Measurements from ENCODE around the gene E2F1.

The E2F1 gene

GRCh38 chr20:33677991-33678702 is 8.0 kb downstream of the E2F1 start:
- H3K36me3 ChIP-seq, result peaks cover 5% of the 10 kb centered on the region
- peaks cover 11 to 14% of the 10 kb centered on the region in 2 experiments for H3K4me1 ChIP-seq (ENCODE audit: control insufficient read depth in 1 of 2, insufficient read depth in 1 of 2, low read depth in 1 of 2, low read length in 1 of 2)
- no peak overlapping the region for H3K4me3 ChIP-seq (ENCODE audit: low read depth in 1 of 2, low read length in 1 of 2)
- no peaks in the 10 kb centered on the region for H3K9me3 ChIP-seq
- no peaks in the 10 kb centered on the region for H3K27me3 ChIP-seq
- no peak overlapping the region for H3K27ac ChIP-seq
- no peak for TF ChIP-seq CTCF (IDR thresholded peaks at IDR 0.05)

GRCh38 chr20:33676652-33677645 is 9.2 kb downstream of the E2F1 start:
- no peak overlapping the region for H3K4me3 ChIP-seq (ENCODE audit: low read depth in 1 of 2, low read length in 1 of 2)
- H3K9me3 ChIP-seq, result no peaks in the 10 kb centered on the region
- no peak for TF ChIP-seq CTCF (IDR thresholded peaks at IDR 0.05)
- H3K4me1 ChIP-seq (ENCODE audit: control insufficient read depth in 1 of 2, insufficient read depth in 1 of 2, low read depth in 1 of 2, low read length in 1 of 2), result peaks cover 11 to 14% of the 10 kb centered on the region in 2 experiments
- H3K27ac ChIP-seq, result no peak overlapping the region
- no peaks in the 10 kb centered on the region for H3K27me3 ChIP-seq
- peaks cover 5% of the 10 kb centered on the region for H3K36me3 ChIP-seq

GRCh38 chr20:33676121-33676520 is 10.1 kb downstream of the E2F1 start:
- Histone ChIP-seq H3K27ac (no peak overlapping the region), H3K36me3 (peaks cover 5% of the 10 kb centered on the region), H3K27me3 (no peaks in the 10 kb centered on the region), H3K9me3 (no peaks in the 10 kb centered on the region), H3K4me3 (ENCODE audit: low read depth in 1 of 2, low read length in 1 of 2) (no peak overlapping the region), H3K4me1 (ENCODE audit: control insufficient read depth in 1 of 2, insufficient read depth in 1 of 2, low read depth in 1 of 2, low read length in 1 of 2) (peaks cover 11 to 14% of the 10 kb centered on the region in 2 experiments)
- no peak for TF ChIP-seq CTCF (IDR thresholded peaks at IDR 0.05)

- Histone ChIP-seq H3K4me1 (ENCODE audit: control insufficient read depth in 1 of 2, insufficient read depth in 1 of 2, low read depth in 1 of 2, low read length in 1 of 2) (peaks cover 11 to 14% of the 10 kb centered on the region in 2 experiments), H3K27ac (no peak overlapping the region), H3K4me3 (ENCODE audit: low read depth in 1 of 2, low read length in 1 of 2) (no peak overlapping the region), H3K36me3 (peaks cover 5% of the 10 kb centered on the region), H3K9me3 (no peaks in the 10 kb centered on the region), H3K27me3 (no peaks in the 10 kb centered on the region)
- no peak for TF ChIP-seq CTCF (IDR thresholded peaks at IDR 0.05)
Measured at GRCh38 chr20:33675136-33675959, 10.8 kb downstream of the E2F1 start.
